ENCODE results near the gene PRKN.
"Not testable (repeated sequence)": the region's sequence is repeated elsewhere in the genome, so short reads cannot be mapped to it uniquely, and the experiment has no call there.

Gene PRKN

GRCh38 chr6:161347988-161348627 lies 1379.5 kb downstream of the PRKN start:
- no peak for DNase-seq (ENCODE audit: low read depth in 2 of 3, low spot score in 1 of 3)

GRCh38 chr6:161347125-161347524 lies 1380.4 kb downstream of the PRKN start:
- DNase-seq (ENCODE audit: low read depth in 2 of 3, low spot score in 1 of 3), result no peak

GRCh38 chr6:161346717-161347116 lies 1380.8 kb downstream of the PRKN start:
- no peak for DNase-seq (ENCODE audit: low read depth in 2 of 3, low spot score in 1 of 3)

- DNase-seq (ENCODE audit: low read depth in 2 of 3, low spot score in 1 of 3), result no peak
Observed at GRCh38 chr6:161344626-161345025, 1382.9 kb downstream of the PRKN start.

GRCh38 chr6:161342039-161342438 lies 1385.5 kb downstream of the PRKN start:
- no peak for DNase-seq (ENCODE audit: low read depth in 2 of 3, low spot score in 1 of 3)

GRCh38 chr6:161341638-161342037 lies 1385.9 kb downstream of the PRKN start:
- DNase-seq (ENCODE audit: low read depth in 2 of 3, low spot score in 1 of 3), result no peak

GRCh38 chr6:161338015-161338414 lies 1389.6 kb downstream of the PRKN start:
- no peak for DNase-seq (ENCODE audit: low read depth in 2 of 3, low spot score in 1 of 3)

- DNase-seq (ENCODE audit: low read depth in 2 of 3, low spot score in 1 of 3), result no peak
Observed at GRCh38 chr6:161336479-161336878, 1391.1 kb downstream of the PRKN start.

- no peak for DNase-seq (ENCODE audit: low read depth in 2 of 3, low spot score in 1 of 3)
Observed at GRCh38 chr6:161333410-161333809, 1394.2 kb downstream of the PRKN start.

- not testable (repeated sequence) for DNase-seq (ENCODE audit: low read depth in 2 of 3, low spot score in 1 of 3)
Observed at GRCh38 chr6:161331402-161332081, 1396.0 kb downstream of the PRKN start.

GRCh38 chr6:161327360-161327953 lies 1400.1 kb downstream of the PRKN start:
- no peak for DNase-seq (ENCODE audit: low read depth in 2 of 3, low spot score in 1 of 3)

GRCh38 chr6:161319231-161319630 lies 1408.3 kb downstream of the PRKN start:
- no peak for DNase-seq (ENCODE audit: low read depth in 2 of 3, low spot score in 1 of 3)

- no peak for DNase-seq (ENCODE audit: low read depth in 2 of 3, low spot score in 1 of 3)
Observed at GRCh38 chr6:161318456-161318855, 1409.1 kb downstream of the PRKN start.

GRCh38 chr6:161316531-161316930 lies 1411.0 kb downstream of the PRKN start:
- no peak for DNase-seq (ENCODE audit: low read depth in 2 of 3, low spot score in 1 of 3)

GRCh38 chr6:161315246-161315917 lies 1412.2 kb downstream of the PRKN start:
- DNase-seq (ENCODE audit: low read depth in 2 of 3, low spot score in 1 of 3), result not testable (repeated sequence)

GRCh38 chr6:161314541-161315245 lies 1412.9 kb downstream of the PRKN start:
- not testable (repeated sequence) for DNase-seq (ENCODE audit: low read depth in 2 of 3, low spot score in 1 of 3)

- DNase-seq (ENCODE audit: low read depth in 2 of 3, low spot score in 1 of 3), result no peak
Observed at GRCh38 chr6:161313940-161314509, 1413.5 kb downstream of the PRKN start.

GRCh38 chr6:161313475-161313874 lies 1414.1 kb downstream of the PRKN start:
- not testable (repeated sequence) for DNase-seq (ENCODE audit: low read depth in 2 of 3, low spot score in 1 of 3)

GRCh38 chr6:161309774-161310173 lies 1417.8 kb downstream of the PRKN start:
- not testable (repeated sequence) for DNase-seq (ENCODE audit: low read depth in 2 of 3, low spot score in 1 of 3)

GRCh38 chr6:161308075-161308655 lies 1419.4 kb downstream of the PRKN start:
- DNase-seq (ENCODE audit: low read depth in 2 of 3, low spot score in 1 of 3), result no peak

- no peak for DNase-seq (ENCODE audit: low read depth in 2 of 3, low spot score in 1 of 3)
Observed at GRCh38 chr6:161305860-161306259, 1421.7 kb downstream of the PRKN start.
